ENCODE measurements around the gene FHIT.

Gene FHIT

GRCh38 chr3:60835796-60836195 is 415.5 kb downstream of the FHIT start:
- DNase-seq (ENCODE audit: low spot score): no peak

DNA sequence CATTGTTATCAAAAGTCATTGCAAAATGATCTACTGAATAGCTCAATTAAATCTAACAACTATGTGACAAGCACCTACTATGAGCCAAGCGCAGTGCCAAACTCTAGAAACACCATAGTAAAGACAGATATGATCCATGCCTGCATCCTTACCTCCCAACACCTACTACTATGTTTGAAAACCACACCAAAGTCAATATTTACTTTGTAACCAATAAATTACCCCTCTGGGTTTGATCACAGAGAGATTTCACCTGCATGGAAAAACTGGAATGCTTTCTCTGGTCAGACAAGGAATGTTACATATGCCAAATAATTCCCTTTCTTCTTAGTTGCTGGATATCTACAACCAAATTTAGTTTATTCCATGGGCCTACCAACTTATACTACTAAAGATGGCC is 422.2 kb downstream of the FHIT start:
- no peak for DNase-seq (ENCODE audit: low spot score)

- no peak for DNase-seq (ENCODE audit: low spot score)
Measured at GRCh38 chr3:60827666-60828065, 423.6 kb downstream of the FHIT start.

- no peak for DNase-seq (ENCODE audit: low spot score)
Measured at GRCh38 chr3:60826511-60826910, 424.7 kb downstream of the FHIT start.

DNA sequence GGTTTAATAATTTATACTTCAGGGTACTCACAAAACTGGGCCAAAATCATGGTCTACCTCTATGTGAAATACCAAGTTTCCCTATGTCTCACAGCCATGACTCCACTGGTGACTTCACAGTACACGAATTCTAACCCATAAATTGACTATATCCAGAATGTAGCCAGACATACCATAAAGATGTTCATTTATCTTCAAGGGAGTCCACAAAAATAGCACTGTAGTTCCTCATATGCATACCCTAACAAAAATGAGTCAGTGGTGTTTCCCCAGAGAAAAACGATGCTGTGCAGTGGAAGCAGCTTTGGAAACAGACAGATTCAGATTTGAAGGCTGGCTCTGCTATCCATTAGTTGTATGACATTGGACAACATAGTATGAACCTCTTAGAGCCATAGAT is 438.8 kb downstream of the FHIT start:
- no peak for DNase-seq (ENCODE audit: low spot score)

DNA sequence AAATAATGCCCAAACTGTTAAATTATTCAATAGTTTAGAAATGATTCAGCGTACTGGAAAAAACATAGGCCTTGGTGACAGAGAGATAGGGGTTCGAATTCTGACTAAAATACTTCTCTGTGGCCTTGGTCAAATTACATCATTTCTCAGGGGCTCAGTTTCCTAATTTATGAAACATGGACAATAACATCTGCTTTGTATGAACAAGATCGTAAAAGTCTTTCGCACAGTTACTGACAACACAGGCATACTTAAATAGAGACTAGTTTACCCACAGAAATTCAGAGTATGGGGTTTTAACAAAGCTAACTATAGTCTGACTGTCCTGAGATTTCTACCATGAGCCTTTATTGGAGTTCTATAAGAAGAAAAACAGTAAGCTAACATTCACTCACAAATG is 440.4 kb downstream of the FHIT start:
- DNase-seq (ENCODE audit: low spot score): no peak

DNA sequence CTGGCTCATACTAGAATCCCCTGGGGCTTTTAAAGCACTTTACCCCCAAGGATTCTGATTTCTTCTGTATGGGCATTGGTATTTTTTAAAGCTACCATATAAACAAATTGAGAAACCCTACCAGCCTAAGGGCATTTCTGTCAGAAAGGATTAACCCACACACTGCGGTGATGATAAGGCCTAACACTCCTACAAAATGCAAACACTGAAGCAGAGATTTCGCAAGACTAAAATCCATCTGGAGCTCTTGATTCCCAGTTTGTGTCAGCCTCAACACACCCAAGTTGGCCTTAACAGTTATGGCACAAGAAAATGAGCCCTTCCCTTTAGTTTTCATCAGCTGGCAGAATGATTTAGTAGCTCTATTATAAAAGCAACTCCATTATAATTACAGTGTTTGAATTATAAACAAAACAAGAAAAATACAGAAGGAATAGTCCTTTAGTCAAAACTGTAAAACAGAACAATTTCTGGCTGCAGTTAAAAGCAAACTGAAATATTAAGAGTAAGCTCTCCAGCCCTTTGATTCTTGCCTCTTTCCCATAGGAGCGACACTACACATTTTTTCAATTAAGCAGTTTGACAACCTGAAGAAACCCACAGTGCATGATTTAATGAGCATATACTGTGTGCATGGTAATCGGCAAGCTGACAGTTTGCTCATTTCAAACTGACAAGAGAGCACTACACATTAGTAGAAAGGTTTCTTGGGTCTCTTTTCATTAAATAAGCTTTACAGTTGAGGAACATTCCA is 441.2 kb downstream of the FHIT start:
- no peak for DNase-seq (ENCODE audit: low spot score)

DNA sequence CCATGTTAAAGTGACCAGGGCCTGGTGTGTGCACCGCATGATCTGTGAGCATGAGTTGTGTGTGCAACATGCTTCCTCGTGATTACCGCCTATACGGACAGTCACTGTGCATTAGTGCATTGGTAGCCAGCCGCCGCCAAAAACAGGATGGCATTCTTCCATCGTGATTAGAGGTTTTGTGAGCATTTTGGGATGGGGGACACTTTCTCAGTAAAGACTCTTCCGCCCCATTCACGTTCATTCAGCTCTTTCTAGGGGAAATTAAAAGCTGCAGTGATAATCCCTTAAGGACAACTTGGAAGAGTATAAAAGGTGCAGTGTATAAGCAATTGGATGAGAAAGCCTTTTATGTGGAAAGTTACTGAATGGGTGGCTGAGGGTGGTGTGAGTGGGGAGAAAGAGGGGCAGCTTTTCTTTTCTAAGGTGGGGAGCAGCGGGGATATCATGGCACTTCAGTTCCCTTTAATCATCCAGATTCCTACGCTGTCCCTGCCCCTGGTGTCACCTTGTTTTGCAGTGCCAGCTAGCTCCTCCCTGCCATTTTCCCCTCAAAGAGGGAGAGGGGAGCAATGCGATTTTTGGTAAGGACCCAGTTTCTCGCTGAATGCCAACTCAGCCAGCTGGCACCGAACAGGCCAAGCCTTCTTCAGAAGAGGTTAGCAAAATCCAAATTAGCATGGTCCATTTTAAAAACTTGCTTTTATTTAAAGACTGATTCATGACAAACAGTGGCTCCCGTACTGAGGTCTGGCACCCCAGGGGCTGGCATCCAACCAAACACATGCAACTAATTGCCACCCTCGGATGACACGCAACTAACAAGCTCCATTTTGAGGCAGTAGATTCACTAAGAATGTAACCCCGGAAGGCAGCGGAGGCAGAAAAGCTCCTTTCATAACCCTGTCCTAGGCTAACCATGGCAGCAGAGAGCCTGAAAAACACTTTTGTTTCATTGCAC is 447.8 kb downstream of the FHIT start:
- no peak for DNase-seq (ENCODE audit: low spot score)

GRCh38 chr3:60801307-60801706 is 449.9 kb downstream of the FHIT start:
- no peak for DNase-seq (ENCODE audit: low spot score)

GRCh38 chr3:60798456-60798855 is 452.8 kb downstream of the FHIT start:
- DNase-seq (ENCODE audit: low spot score): no peak

- no peak for DNase-seq (ENCODE audit: low spot score)
Measured at GRCh38 chr3:60792249-60792852, 458.9 kb downstream of the FHIT start.

- DNase-seq (ENCODE audit: low spot score): no peak
Measured at GRCh38 chr3:60788185-60788584, 463.1 kb downstream of the FHIT start.

DNA sequence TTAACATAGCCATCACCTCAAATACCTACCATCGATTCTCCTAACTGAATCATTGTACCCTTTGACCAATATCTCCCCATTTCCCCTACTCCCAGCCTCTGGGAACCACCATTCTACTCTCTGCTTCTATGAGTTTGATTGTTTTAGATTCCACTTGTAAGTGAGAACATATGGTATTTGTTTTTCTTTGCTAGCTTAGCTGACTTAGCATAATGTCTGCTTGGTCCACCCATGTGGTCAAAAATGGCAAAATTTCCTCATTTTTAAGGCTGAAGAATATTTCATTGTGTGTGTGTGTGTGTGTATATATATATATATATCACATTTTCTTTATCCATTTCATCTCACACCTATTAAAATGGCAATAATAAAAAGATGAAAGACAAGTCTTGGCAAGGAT is 469.3 kb downstream of the FHIT start:
- DNase-seq (ENCODE audit: low spot score): no peak

GRCh38 chr3:60779637-60780036 is 471.6 kb downstream of the FHIT start:
- no peak for DNase-seq (ENCODE audit: low spot score)

- DNase-seq (ENCODE audit: low spot score): no peak
Measured at GRCh38 chr3:60775985-60776384, 475.3 kb downstream of the FHIT start.

DNA sequence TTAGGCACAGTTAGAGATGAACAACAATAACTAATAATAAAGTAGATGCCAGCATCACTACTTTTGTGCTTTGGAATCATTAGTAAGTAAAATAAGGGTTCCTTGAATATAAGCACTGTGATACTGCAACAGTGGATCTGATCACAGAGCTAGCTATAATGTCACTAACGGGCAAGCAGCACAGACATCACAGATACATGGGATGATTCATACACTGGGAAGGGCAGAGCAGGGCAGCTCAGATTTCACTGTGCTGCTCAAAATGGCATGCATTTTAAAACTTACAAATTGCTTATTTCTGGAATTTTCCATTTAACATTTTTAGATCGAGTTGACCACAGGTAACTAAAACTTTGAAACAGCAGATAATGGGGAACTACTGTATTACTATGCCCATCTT is 476.6 kb downstream of the FHIT start:
- DNase-seq (ENCODE audit: low spot score): no peak

- no peak for DNase-seq (ENCODE audit: low spot score)
Measured at GRCh38 chr3:60772584-60772983, 478.7 kb downstream of the FHIT start.

GRCh38 chr3:60771766-60772165 is 479.5 kb downstream of the FHIT start:
- DNase-seq (ENCODE audit: low spot score): no peak

- no peak for DNase-seq (ENCODE audit: low spot score)
Measured at GRCh38 chr3:60770532-60770931, 480.7 kb downstream of the FHIT start.

- DNase-seq (ENCODE audit: low spot score): no peak
Measured at GRCh38 chr3:60767536-60767935, 483.7 kb downstream of the FHIT start.

DNA sequence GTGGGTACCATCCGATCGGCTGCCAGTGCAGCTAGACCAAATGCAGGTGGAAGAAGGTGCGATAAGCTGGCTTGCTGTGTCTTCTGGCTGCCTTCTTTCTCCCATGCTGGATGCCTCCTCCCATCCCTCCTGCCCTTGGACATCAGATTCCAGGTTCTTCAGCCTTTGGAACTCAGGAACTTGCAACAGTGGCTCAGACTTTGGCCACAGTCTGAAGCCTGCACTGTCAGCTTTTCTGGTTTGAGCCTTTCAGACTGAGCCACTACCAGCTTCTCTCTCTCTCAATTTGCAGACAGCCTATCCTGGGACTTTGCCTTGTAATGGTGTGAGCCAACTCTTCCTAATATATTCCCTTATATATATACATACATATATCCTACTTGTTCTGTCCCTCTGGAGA is 485.5 kb downstream of the FHIT start:
- DNase-seq (ENCODE audit: low spot score): no peak

DNA sequence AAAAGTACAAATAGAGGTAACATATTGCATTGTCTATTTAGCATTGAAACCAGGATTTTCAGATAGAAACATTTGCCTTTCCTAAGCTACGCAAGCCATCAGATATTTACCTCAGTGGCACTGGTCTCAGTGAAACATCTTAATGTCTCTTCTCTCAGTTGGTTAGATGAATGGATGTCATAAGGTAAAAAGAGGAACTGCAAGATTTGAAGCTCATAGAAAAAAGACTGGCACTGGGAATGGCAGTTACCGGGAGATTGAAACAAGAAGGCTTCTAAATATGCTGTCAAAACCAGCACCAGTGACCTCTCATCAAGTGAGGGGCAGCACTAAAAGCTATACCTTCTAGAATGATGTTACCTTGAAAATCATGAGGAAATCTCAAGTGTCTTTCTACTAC is 486.4 kb downstream of the FHIT start:
- no peak for DNase-seq (ENCODE audit: low spot score)

DNA sequence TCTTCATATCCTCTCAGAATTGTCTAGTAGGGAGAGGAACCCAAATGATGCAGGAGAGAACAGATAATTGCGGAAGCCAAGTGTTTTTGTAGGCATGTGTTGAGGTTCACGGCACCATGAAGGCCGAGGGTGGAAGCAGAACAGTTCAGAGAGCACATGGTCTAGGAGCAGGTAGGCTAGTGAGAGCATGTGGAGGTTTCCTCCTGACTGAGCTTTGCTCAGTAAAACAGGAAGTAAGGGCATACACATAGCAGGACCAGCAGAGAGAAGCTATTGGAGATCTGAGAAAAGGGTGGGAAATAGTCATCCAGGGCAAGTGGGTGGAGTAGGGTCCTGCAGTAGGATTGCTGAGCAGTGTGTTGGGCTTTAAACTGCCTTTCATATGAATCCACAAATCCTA is 491.1 kb downstream of the FHIT start:
- DNase-seq (ENCODE audit: low spot score): no peak
